ENCODE measurements around the gene ZNF275. TPM values are rescaled to one million over a fixed set of nuclear protein-coding genes. Genes with fewer than 3 reads are reported as not detected.

ZNF275 gene, protein sequence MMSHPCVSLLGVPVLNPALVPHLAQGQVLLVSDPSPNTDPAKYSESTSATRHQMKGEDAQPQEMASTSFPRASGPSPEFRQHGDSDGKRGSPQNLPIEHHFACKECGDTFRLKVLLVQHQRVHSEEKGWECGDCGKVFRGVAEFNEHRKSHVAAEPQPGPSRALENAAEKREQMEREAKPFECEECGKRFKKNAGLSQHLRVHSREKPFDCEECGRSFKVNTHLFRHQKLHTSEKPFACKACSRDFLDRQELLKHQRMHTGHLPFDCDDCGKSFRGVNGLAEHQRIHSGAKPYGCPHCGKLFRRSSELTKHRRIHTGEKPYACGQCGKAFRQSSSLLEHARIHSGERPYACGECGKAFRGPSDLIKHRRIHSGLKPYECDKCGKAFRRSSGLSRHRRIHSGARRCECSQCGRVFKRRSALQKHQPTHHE
- total RNA-seq (2013; cell fraction: nucleolus; rRNA removed) = 25.3 and 26.1 TPM in 2 replicates
- total RNA-seq (2014; rRNA removed) (6.5 and 6.7 TPM in 2 replicates), total RNA-seq (2014; rRNA removed; fragmentation: Illumina TruSeq; extraction: Trizol) (5.5 and 5.8 TPM in 2 replicates), total RNA-seq (2021) (11.3 TPM in 2 replicates), polyA plus RNA-seq (2011; rRNA removed) (16.9 and 17.4 TPM in 2 replicates), polyA plus RNA-seq (2014; fragmentation: Illumina TruSeq; extraction: Trizol) (10.7 and 11.3 TPM in 2 replicates), polyA plus RNA-seq (2014; fragmentation: Nextera tagmentation; extraction: Ambion mirVana) (1 to 10 TPM; 1.3 to 1.9 TPM), polyA plus RNA-seq (2014; rRNA removed) (9.2 and 9.7 TPM in 2 replicates), polyA plus RNA-seq (2016; fragmentation: Nextera tagmentation; extraction: Ambion mirVana) (1 to 10 TPM; 5.5 to 5.6 TPM), polyA minus RNA-seq (2011; rRNA and poly(A)+ RNA removed) (23.6 and 24.4 TPM in 2 replicates), Bru-seq, nascent RNA (percentile 87 among the genes with signal in this experiment), BruChase-seq, experiment 1, labeled RNA remaining after a 6-hour chase (percentile 79 among the genes with signal in this experiment), BruChase-seq, experiment 2, labeled RNA remaining after a 2-hour chase (percentile 93 among the genes with signal in this experiment)
- 8.9 TPM for polyA plus RNA-seq (2011; ENCODE audit: low read depth)
- polyA plus RNA-seq (2011; cell fraction: cytosol; rRNA removed) = 15.0 and 17.0 TPM in 2 replicates
- polyA plus RNA-seq (2011; cell fraction: nucleus; rRNA removed) = 26.7 and 29.6 TPM in 2 replicates
- polyA plus RNA-seq (2012) = 9.8 and 12.1 TPM in 2 replicates
- polyA minus RNA-seq (2011; cell fraction: cytosol; rRNA and poly(A)+ RNA removed) = 7.9 and 8.0 TPM in 2 replicates
- 8.1 and 10.3 TPM in 2 replicates for polyA minus RNA-seq (2011; cell fraction: nucleus; rRNA and poly(A)+ RNA removed)
- long read RNA-seq, experiment 1, full-length matches to known transcripts = 1 of 2 reads
- long read RNA-seq, experiment 1, partial matches to known transcripts = 0 of 2 reads
- long read RNA-seq, experiment 1, other reads (novel, unspliced or antisense) = 1 of 2 reads
- long read RNA-seq, experiment 2, partial matches to known transcripts = 0 of 4 reads
- long read RNA-seq, experiment 2, other reads (novel, unspliced or antisense) = 4 of 4 reads

DNA sequence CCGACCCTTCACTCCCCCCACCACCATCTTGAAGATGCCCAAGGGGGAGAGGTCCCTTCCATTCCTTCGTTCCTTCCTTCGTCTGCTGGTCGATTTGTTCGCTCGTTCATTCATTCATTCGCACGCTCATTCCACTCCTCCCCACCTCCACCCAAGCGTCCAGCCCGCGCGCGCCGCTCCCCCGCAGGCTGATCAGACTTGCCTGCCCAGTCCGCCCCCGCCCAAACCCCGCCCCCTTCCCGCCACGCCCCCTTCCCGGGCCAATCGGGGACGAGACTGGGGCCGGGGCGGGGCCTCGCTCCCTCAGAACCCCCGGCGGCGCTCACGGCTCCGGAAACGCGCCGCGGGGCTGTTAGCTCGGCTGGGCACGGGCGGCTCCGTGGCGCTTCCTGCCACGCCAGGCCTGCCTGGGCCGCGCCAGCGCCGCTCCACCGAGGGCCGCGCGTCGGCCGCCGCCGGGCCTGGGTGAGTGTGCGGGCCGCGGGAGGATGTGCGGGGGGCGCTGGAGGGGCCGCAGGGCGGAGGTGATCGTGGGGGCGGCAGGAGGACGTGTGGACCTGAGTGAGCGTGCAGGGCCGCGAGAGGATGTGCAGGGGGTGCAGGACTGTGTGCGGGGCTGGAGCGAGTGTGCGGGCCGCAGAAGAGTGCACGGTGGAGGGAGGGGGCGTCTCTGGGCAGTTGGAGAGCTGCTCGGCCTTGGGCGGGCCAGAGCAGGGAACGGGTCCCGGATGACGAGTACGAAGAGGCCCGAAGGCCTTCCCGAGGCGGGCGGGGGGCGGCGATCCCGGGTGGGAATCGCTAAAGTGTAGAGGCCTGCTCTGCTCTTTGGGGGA, at the start of gene ZNF275:
ZNF275 (plus strand) TSS at position 333 of the 833 bp plus-strand sequence. CDS start 2,527 bp downstream, outside the sequence.
- CTCF ChIA-PET = no interaction called here
- in situ Hi-C loops (cut with MboI) = no loop called here
- no peak for FAIRE-seq
- TF ChIP-seq ATF7 (IDR thresholded peaks at IDR 0.05; ENCODE audit: low read depth) (no peak), MLLT1 (IDR thresholded peaks at IDR 0.05) (no peak), EGR1 (IDR thresholded peaks at IDR 0.05; ENCODE audit: borderline replicate concordance in 1 of 2, low read depth in 2 of 2, low read length in 2 of 2) (0 out of 3 replicates have a peak, but pooled peaks of 1 of the 2 experiments have one; percentile 32), GABPA (IDR thresholded peaks at IDR 0.05; ENCODE audit: low read depth) (no peak), POLR2AphosphoS5 (IDR thresholded peaks at IDR 0.05; ENCODE audit: low read length) (peak; percentile 57), FOS (IDR thresholded peaks at IDR 0.05; ENCODE audit: borderline replicate concordance, extremely low read depth, insufficient read length) (no peak), ZNF24 (IDR thresholded peaks at IDR 0.05) (peak; percentile 72; the same call in 1 of the 2 replicates), BHLHE40 (IDR thresholded peaks at IDR 0.05; ENCODE audit: borderline replicate concordance in 1 of 2, low read depth in 2 of 2, low read length in 1 of 2) (peak; percentile 41 to 88; a peak in 3 of 4 replicates), LARP7 (IDR thresholded peaks at IDR 0.05) (0 out of 2 replicates have a peak, but pooled peaks have one; percentile 70), POLR2A (IDR thresholded peaks at IDR 0.05; ENCODE audit: low read depth, low read length) (peak; percentile 88), GATAD2B (conservative IDR thresholded peaks at IDR 0.05; ENCODE audit: low read depth) (no peak; the same call in 1 of the 2 replicates), DPF2 (IDR thresholded peaks at IDR 0.05) (0 out of 2 replicates have a peak, but pooled peaks have one; percentile 47), RB1 (IDR thresholded peaks at IDR 0.05; ENCODE audit: borderline replicate concordance) (0 out of 2 replicates have a peak, but pooled peaks have one; percentile 42), RELA (IDR thresholded peaks at IDR 0.05; ENCODE audit: borderline replicate concordance, partially characterized antibody) (no peak), ATF3 (IDR thresholded peaks at IDR 0.05; ENCODE audit: borderline replicate concordance, extremely low read depth, low read depth, low read length) (no peak), BACH1 (IDR thresholded peaks at IDR 0.05; ENCODE audit: borderline replicate concordance) (peak; percentile 81)

More for the DNA sequence above, at the start of gene ZNF275:
- Histone ChIP-seq H3K79me2 (ENCODE audit: control insufficient read depth, insufficient read depth, low read length) (peaks cover 37% of the 10 kb centered on the region), H3K9me3 (replicated peaks; ENCODE audit: control insufficient read depth, insufficient read depth, low read length) (no peaks in the 10 kb centered on the region; the same call in 2 of the 3 replicates), H3K4me2 (ENCODE audit: control insufficient read depth, insufficient read depth) (peak within 1 kb of the TSS; percentile 50), H3K9ac (ENCODE audit: control insufficient read depth, insufficient read depth, low read length) (peak within 1 kb of the TSS; percentile 69), H3K4me1 (ENCODE audit: control insufficient read depth, insufficient read depth, low read length) (peaks cover 6% of the 10 kb centered on the region; the same call in 1 of the 2 replicates), H3K27ac (ENCODE audit: control insufficient read depth, insufficient read depth) (peak within 1 kb of the TSS; percentile 47), H3K36me3 (ENCODE audit: control insufficient read depth in 2 of 2, insufficient read depth in 2 of 2, low read length in 1 of 2) (no peaks in the 10 kb centered on the region), H3K4me3 (peak within 1 kb of the TSS; percentile 62), H3K27me3 (replicated peaks in 1 of 2; ENCODE audit: control insufficient read depth in 2 of 2, insufficient read depth in 2 of 2, low read length in 1 of 2) (no peaks in the 10 kb centered on the region; a peak in 1 of 4 replicates), H2AFZ (ENCODE audit: control insufficient read depth, low read depth, low read length) (peak within 1 kb of the TSS; percentile 59), H4K20me1 (ENCODE audit: control insufficient read depth, insufficient read depth) (no peaks in the 10 kb centered on the region)
- intact Hi-C loops (cut with micrococcal nuclease; ENCODE audit: unreplicated experiment) = no loop called here
- 27% methylated on average over 41 of the region's 86 CpGs for WGBS (ENCODE audit: insufficient coverage, insufficient replicate concordance, low lambda C conversion rate, missing lambda C conversion rate)
- SMC1A ChIA-PET (ENCODE audit: uncharacterized antibody, unreplicated experiment) = interaction anchor here (1.0 kb wide), 1 partner anchor 9 kb away, joined by 3 read pairs; no protein-coding TSS in a partner anchor
- ATAC-seq (peak; percentile 97), DNase-seq (ENCODE audit: low read depth, low spot score) (no peak)
- POLR2A ChIA-PET = interaction anchor here (0.9 kb wide), 1 partner anchor 12 kb away, joined by 4 read pairs; no protein-coding TSS in a partner anchor
- BruUV-seq (replicated peaks) = no TSS peak
- RAD21 ChIA-PET (ENCODE audit: unreplicated experiment) = interaction anchor here (0.6 kb wide), 1 partner anchor 382 kb away, joined by 3 read pairs; no protein-coding TSS in a partner anchor
